ENCODE data around the gene KIF3B.
"Not testable (repeated sequence)": the region's sequence is repeated elsewhere in the genome, so short reads cannot be mapped to it uniquely, and the experiment has no call there.

The KIF3B gene

GRCh38 chr20:32274359-32274758, 3.1 kb upstream of the KIF3B start:
- no peak overlapping the region for H3K4me3 Mint-ChIP-seq
- intact Hi-C loops (cut with micrococcal nuclease), result no loop called here

GRCh38 chr20:32275163-32275562, 2.3 kb upstream of the KIF3B start:
- not testable (repeated sequence) for H3K27me3 Mint-ChIP-seq

More at GRCh38 chr20:32274359-32274758, 3.1 kb upstream of the KIF3B start:
- H3K27ac Mint-ChIP-seq, result peak overlapping the region; percentile 6
- H3K27me3 Mint-ChIP-seq, result no peaks in the 10 kb centered on the region
- H3K9me3 Mint-ChIP-seq, result no peaks in the 10 kb centered on the region
- H3K4me1 Mint-ChIP-seq (ENCODE audit: low read depth), result peaks cover 25% of the 10 kb centered on the region
- H3K36me3 Mint-ChIP-seq (ENCODE audit: low read depth), result no peaks in the 10 kb centered on the region

GRCh38 chr20:32278199-32278643, 770 bp downstream of the KIF3B start:
- Mint-ChIP-seq H3K4me3 (peak overlapping the region; percentile 85), H3K36me3 (ENCODE audit: low read depth) (peaks cover 8% of the 10 kb centered on the region), H3K4me1 (ENCODE audit: low read depth) (peaks cover 25% of the 10 kb centered on the region), H3K9me3 (no peaks in the 10 kb centered on the region), H3K27ac (peak overlapping the region; percentile 70), H3K27me3 (no peaks in the 10 kb centered on the region)
- intact Hi-C loops (cut with micrococcal nuclease), result no loop called here

More at GRCh38 chr20:32275163-32275562, 2.3 kb upstream of the KIF3B start:
- H3K36me3 Mint-ChIP-seq (ENCODE audit: low read depth); H3K4me3 Mint-ChIP-seq; intact Hi-C loops (cut with micrococcal nuclease); H3K9me3 Mint-ChIP-seq; H3K27ac Mint-ChIP-seq: not testable (repeated sequence)
- peaks cover 25% of the 10 kb centered on the region for H3K4me1 Mint-ChIP-seq (ENCODE audit: low read depth)

GRCh38 chr20:32281711-32282110, 4.3 kb downstream of the KIF3B start:
- Mint-ChIP-seq H3K27me3 (no peaks in the 10 kb centered on the region), H3K4me3 (no peak overlapping the region), H3K4me1 (ENCODE audit: low read depth) (peaks cover 23% of the 10 kb centered on the region), H3K9me3 (no peaks in the 10 kb centered on the region), H3K36me3 (ENCODE audit: low read depth) (peaks cover 8% of the 10 kb centered on the region), H3K27ac (no peak overlapping the region)
- intact Hi-C loops (cut with micrococcal nuclease), result no loop called here

DNA sequence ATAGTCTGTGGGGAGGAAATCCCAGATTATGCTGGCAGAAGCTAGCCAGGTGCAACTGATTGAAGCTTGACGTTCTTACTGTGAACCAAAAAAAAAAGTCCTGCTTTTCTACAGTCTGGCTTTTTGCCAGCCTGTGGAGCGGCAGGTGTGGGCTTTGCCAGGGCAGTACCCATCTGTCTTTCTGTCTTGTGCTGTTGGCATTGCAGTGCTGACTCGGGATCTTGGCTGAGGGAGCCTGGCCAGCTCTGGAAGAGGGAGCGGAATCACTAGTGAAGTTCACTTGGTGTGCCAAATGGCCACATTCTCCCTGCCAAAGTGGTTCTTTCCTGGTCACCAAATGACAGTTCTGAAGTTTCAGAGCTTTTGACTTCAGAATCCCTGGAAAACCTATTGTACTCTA, 5.0 kb downstream of the KIF3B start:
- intact Hi-C loops (cut with micrococcal nuclease), result no loop called here
- H3K4me3 Mint-ChIP-seq, result no peak overlapping the region
- H3K27me3 Mint-ChIP-seq, result no peaks in the 10 kb centered on the region
- no peak overlapping the region for H3K27ac Mint-ChIP-seq
- no peaks in the 10 kb centered on the region for H3K9me3 Mint-ChIP-seq
- H3K4me1 Mint-ChIP-seq (ENCODE audit: low read depth), result peaks cover 16% of the 10 kb centered on the region
- peaks cover 8% of the 10 kb centered on the region for H3K36me3 Mint-ChIP-seq (ENCODE audit: low read depth)

- Mint-ChIP-seq H3K9me3 (no peaks in the 10 kb centered on the region), H3K4me1 (ENCODE audit: low read depth) (peaks cover 9% of the 10 kb centered on the region), H3K27me3 (no peaks in the 10 kb centered on the region), H3K36me3 (ENCODE audit: low read depth) (peaks cover 14% of the 10 kb centered on the region), H3K27ac (no peak overlapping the region), H3K4me3 (no peak overlapping the region)
- intact Hi-C loops (cut with micrococcal nuclease), result no loop called here
Measured at GRCh38 chr20:32285082-32285620, 7.7 kb downstream of the KIF3B start.

GRCh38 chr20:32285621-32286371, 8.3 kb downstream of the KIF3B start:
- no peaks in the 10 kb centered on the region for H3K27me3 Mint-ChIP-seq

GRCh38 chr20:32287231-32287638, 9.8 kb downstream of the KIF3B start:
- Mint-ChIP-seq H3K27ac (no peak overlapping the region), H3K9me3 (no peaks in the 10 kb centered on the region), H3K36me3 (ENCODE audit: low read depth) (peaks cover 6% of the 10 kb centered on the region), H3K4me1 (ENCODE audit: low read depth) (peaks cover 9% of the 10 kb centered on the region), H3K27me3 (no peaks in the 10 kb centered on the region), H3K4me3 (no peak overlapping the region)
- intact Hi-C loops (cut with micrococcal nuclease), result no loop called here

More at GRCh38 chr20:32285621-32286371, 8.3 kb downstream of the KIF3B start:
- H3K27ac Mint-ChIP-seq, result no peak overlapping the region
- peaks cover 9% of the 10 kb centered on the region for H3K4me1 Mint-ChIP-seq (ENCODE audit: low read depth)
- peaks cover 14% of the 10 kb centered on the region for H3K36me3 Mint-ChIP-seq (ENCODE audit: low read depth)
- no peak overlapping the region for H3K4me3 Mint-ChIP-seq
- no peaks in the 10 kb centered on the region for H3K9me3 Mint-ChIP-seq
- intact Hi-C loops (cut with micrococcal nuclease), result no loop called here

GRCh38 chr20:32288225-32288849, 10.9 kb downstream of the KIF3B start:
- Mint-ChIP-seq H3K27ac (no peak overlapping the region), H3K4me1 (ENCODE audit: low read depth) (peaks cover 9% of the 10 kb centered on the region), H3K27me3 (no peaks in the 10 kb centered on the region), H3K36me3 (ENCODE audit: low read depth) (peaks cover 6% of the 10 kb centered on the region), H3K4me3 (no peak overlapping the region), H3K9me3 (no peaks in the 10 kb centered on the region)
- intact Hi-C loops (cut with micrococcal nuclease), result no loop called here

- intact Hi-C loops (cut with micrococcal nuclease); H3K4me3 Mint-ChIP-seq; H3K4me1 Mint-ChIP-seq (ENCODE audit: low read depth); H3K27ac Mint-ChIP-seq; H3K36me3 Mint-ChIP-seq (ENCODE audit: low read depth); H3K9me3 Mint-ChIP-seq; H3K27me3 Mint-ChIP-seq: not testable (repeated sequence)
Measured at GRCh38 chr20:32289299-32289660, 11.8 kb downstream of the KIF3B start.

GRCh38 chr20:32289661-32290431, 12.4 kb downstream of the KIF3B start:
- Mint-ChIP-seq H3K9me3 (no peaks in the 10 kb centered on the region), H3K27me3 (no peaks in the 10 kb centered on the region), H3K27ac (no peak overlapping the region), H3K4me1 (ENCODE audit: low read depth) (peaks cover 9% of the 10 kb centered on the region), H3K4me3 (no peak overlapping the region), H3K36me3 (ENCODE audit: low read depth) (peaks cover 6% of the 10 kb centered on the region)
- intact Hi-C loops (cut with micrococcal nuclease), result no loop called here

GRCh38 chr20:32291166-32291565, 13.7 kb downstream of the KIF3B start:
- H3K9me3 Mint-ChIP-seq, result no peaks in the 10 kb centered on the region
- H3K4me1 Mint-ChIP-seq (ENCODE audit: low read depth), result peaks cover under 1% of the 10 kb centered on the region
- H3K4me3 Mint-ChIP-seq, result no peak overlapping the region
- H3K27me3 Mint-ChIP-seq, result no peaks in the 10 kb centered on the region
- intact Hi-C loops (cut with micrococcal nuclease), result no loop called here
- no peak overlapping the region for H3K27ac Mint-ChIP-seq
- peaks cover 6% of the 10 kb centered on the region for H3K36me3 Mint-ChIP-seq (ENCODE audit: low read depth)

- Mint-ChIP-seq H3K4me3 (no peak overlapping the region), H3K27ac (no peak overlapping the region), H3K27me3 (no peaks in the 10 kb centered on the region), H3K4me1 (ENCODE audit: low read depth) (no peaks in the 10 kb centered on the region), H3K9me3 (no peaks in the 10 kb centered on the region), H3K36me3 (ENCODE audit: low read depth) (peaks cover 6% of the 10 kb centered on the region)
- intact Hi-C loops (cut with micrococcal nuclease), result no loop called here
Measured at GRCh38 chr20:32292548-32292947, 15.1 kb downstream of the KIF3B start.

DNA sequence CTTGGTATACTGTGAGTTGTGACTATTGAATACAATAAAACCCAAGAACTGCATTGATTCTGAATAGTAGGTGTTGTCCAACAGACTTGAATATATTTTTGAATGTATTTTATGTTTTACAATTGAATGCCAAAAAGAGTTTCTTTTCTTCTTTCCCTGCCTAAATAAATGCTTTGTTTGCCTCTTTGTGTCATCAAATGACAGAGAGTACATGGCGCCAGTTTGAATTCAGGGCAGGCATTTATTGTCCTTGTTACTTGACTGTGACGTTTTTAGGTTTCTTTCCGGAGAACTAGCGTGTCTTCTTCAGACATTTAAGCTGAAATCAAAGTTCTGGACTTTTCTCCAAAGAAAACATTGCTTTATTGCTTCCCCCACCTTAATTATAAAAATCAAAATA, 16.6 kb downstream of the KIF3B start:
- Mint-ChIP-seq H3K36me3 (ENCODE audit: low read depth) (no peaks in the 10 kb centered on the region), H3K27ac (no peak overlapping the region), H3K9me3 (no peaks in the 10 kb centered on the region), H3K27me3 (no peaks in the 10 kb centered on the region), H3K4me3 (no peak overlapping the region), H3K4me1 (ENCODE audit: low read depth) (no peaks in the 10 kb centered on the region)
- intact Hi-C loops (cut with micrococcal nuclease), result no loop called here

All from dendritic cell treated with granulocyte-macrophage colony-stimulating factor and Interleukin-4, amounts not matched to agents 40 ng/mL and 50 ng/mL, for 4 days (primary cell).